Right renal pelvis (tissue), 4 donors: ENCODE measurements around the gene NOD2. TPM values are rescaled to one million over a fixed set of nuclear protein-coding genes. Genes with fewer than 3 reads are reported as not detected.

ENCODE experiments used
- DNase-seq, 4 donors: peaks; one replicate each; pipeline ENCODE4 v3.0.0-alpha.2; 2013; ENCODE audit warnings: low read depth in 4 of 4, low spot score in 3 of 4, missing footprints in 1 of 4
- polyA plus RNA-seq, 4 donors: library from polyadenylated mRNA; unstranded; fragments of 120-200 nt; gene quantifications; one replicate each; pipeline ENCODE4 v1.2.1, GENCODE V29; 2013; ENCODE audit not compliant: insufficient read length in 4 of 4

NOD2 gene
- polyA plus RNA-seq, 4 donors, result 0.30 to 0.81 (median 0.47) TPM

- DNase-seq, result no peak
Measured at GRCh38 chr16:50741225-50741780, 47.9 kb downstream of the NOD2 start.

GRCh38 chr16:50741781-50742575 lies 48.6 kb downstream of the NOD2 start, which contains the start of gene CYLD:
TSS of gene CYLD (plus strand) at chr16:50742086. CDS start at chr16:50749699, 7,613 bp downstream.
- peak; percentile 95 to 99 (median 98) for DNase-seq

- DNase-seq, result no peak
Measured at GRCh38 chr16:50742576-50743200, 49.3 kb downstream of the NOD2 start.

GRCh38 chr16:50743581-50744225 lies 50.3 kb downstream of the NOD2 start:
- no peak for DNase-seq

- no peak for DNase-seq
Measured at GRCh38 chr16:50744881-50745280, 51.5 kb downstream of the NOD2 start.

GRCh38 chr16:50745940-50746339 lies 52.5 kb downstream of the NOD2 start:
- DNase-seq, result no peak

GRCh38 chr16:50747207-50747956 lies 54.0 kb downstream of the NOD2 start:
- peak in 2 of 4 donors; percentile 30 to 31 for DNase-seq

GRCh38 chr16:50751528-50751927 lies 58.1 kb downstream of the NOD2 start:
- no peak for DNase-seq

- DNase-seq, result no peak
Measured at GRCh38 chr16:50752471-50753235, 59.2 kb downstream of the NOD2 start.

- DNase-seq, result no peak
Measured at GRCh38 chr16:50756473-50756872, 63.1 kb downstream of the NOD2 start.

GRCh38 chr16:50761267-50761666 lies 67.9 kb downstream of the NOD2 start:
- no peak for DNase-seq

- DNase-seq, result no peak
Measured at GRCh38 chr16:50762241-50762640, 68.8 kb downstream of the NOD2 start.

GRCh38 chr16:50763211-50763610 lies 69.8 kb downstream of the NOD2 start:
- no peak for DNase-seq

GRCh38 chr16:50765260-50765659 lies 71.9 kb downstream of the NOD2 start:
- DNase-seq, result no peak

GRCh38 chr16:50765861-50766260 lies 72.5 kb downstream of the NOD2 start:
- no peak for DNase-seq

- no peak for DNase-seq
Measured at GRCh38 chr16:50767197-50767596, 73.8 kb downstream of the NOD2 start.

GRCh38 chr16:50771366-50771765 lies 78.0 kb downstream of the NOD2 start:
- DNase-seq, result no peak

GRCh38 chr16:50774405-50774804 lies 81.0 kb downstream of the NOD2 start:
- DNase-seq, result no peak

- DNase-seq, result no peak
Measured at GRCh38 chr16:50774960-50775359, 81.6 kb downstream of the NOD2 start.

- DNase-seq, result no peak
Measured at GRCh38 chr16:50776037-50776436, 82.6 kb downstream of the NOD2 start.
